AG20443 (cell line): ENCODE measurements around the gene PIH1D1.
"Not testable (repeated sequence)": the region's sequence is repeated elsewhere in the genome, so short reads cannot be mapped to it uniquely, and the experiment has no call there.

Source experiments
- DNase-seq: peaks from one replicate; pipeline ENCODE4 v3.0.0; 2012; ENCODE audit warnings: low spot score, mixed read lengths

Gene PIH1D1

DNA sequence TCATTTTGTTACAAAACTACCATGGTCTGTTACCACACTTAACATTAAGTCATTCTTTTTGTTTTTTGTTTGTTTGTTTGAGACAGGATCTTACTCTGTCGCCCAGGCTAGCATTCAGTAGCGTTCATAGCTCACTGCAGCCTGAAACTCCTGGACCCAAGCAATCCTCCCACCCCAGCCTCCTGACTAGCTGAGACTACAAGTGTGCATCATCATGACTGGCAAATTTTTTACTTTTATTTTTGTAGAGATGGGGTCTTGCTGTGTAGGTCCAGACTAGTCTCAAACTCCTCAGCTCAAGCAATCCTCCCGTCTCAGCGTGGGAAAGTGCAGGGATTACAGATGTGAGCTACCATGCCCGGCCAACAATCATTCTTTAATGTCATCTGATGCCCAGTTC is 4.7 kb upstream of the PIH1D1 start:
- no peak for DNase-seq

DNA sequence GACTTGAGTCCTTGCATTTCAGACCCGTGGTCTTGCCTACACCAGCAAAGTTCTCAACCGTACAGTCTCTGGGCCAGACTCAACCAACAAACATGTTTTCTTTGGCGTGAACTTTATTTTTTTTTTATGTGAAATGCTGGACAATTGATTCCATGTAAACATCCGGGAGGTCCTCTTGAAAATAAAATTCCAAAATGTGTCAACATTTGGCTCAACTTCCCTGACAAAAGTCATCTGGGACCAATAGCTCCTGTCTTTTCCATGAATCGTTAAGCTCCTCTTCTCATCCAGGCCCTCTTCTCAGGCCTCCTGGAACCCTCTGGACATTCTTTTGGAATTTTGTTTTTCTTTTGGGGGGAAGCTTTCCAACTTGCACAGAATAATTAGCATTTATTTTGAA is 4.2 kb upstream of the PIH1D1 start:
- no peak for DNase-seq

DNA sequence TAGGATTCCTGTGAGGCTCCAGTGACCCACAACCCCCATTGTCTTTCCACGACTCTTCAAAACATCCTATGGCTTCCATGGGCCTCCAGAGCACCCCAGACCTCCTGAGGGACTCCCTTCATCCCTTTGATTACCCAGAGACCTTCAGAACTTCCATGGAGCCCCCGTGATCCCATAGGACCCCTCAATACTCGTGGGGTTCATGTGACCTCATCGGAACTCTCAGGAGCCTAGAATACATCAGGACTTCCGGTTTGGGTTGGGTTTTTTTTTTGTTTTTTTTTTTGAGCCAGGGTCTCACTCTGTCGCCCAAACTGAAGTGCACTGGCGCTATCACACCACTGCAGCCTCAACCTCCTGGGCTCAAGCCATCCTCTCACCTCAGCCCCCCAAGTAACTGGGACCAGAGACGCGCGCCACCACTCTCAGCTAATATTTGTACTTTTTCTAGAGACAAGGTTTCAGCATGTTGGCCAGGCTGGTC is 2.2 kb upstream of the PIH1D1 start:
- no peak for DNase-seq

DNA sequence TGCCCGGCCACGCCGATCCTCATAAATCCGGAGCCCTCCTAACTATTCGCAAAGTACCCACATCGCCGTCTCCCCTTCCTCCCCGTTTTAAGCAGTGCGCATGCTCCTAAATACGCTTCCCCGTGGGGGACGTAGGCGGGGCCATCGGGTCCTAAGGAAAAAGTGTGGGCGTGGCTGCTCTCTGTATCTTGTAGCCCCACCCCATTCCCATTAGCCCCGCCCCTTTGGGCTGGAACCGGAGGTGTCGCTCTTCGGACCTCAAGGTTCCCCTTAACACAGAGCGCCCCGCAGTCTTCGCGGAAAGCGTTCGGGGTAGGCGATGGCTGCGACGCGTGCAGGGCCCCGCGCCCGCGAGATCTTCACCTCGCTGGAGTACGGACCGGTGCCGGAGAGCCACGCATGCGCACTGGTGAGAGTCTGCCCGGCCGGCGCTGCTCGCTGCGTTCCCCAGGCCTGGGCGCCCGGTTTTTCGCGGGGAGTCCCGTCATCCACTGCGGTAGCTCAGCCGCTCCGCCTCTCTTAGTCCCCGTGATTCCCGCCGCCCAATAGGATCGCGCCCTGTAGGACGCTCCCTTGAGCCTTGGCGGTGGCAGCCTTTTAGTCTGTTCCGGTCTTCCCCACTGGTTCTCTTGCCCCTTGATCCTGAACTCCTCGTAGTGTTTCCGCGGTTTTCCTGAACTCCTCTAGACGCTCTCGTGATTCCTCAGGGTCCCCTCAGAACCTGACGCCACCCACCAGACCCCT is 1.6 kb upstream of the PIH1D1 start, which contains the start of gene ALDH16A1:
ALDH16A1 (plus strand) TSS at position 213 of the 744 bp plus-strand sequence; CDS start at position 320, 107 bp downstream.
- peak; percentile 97 for DNase-seq

DNA sequence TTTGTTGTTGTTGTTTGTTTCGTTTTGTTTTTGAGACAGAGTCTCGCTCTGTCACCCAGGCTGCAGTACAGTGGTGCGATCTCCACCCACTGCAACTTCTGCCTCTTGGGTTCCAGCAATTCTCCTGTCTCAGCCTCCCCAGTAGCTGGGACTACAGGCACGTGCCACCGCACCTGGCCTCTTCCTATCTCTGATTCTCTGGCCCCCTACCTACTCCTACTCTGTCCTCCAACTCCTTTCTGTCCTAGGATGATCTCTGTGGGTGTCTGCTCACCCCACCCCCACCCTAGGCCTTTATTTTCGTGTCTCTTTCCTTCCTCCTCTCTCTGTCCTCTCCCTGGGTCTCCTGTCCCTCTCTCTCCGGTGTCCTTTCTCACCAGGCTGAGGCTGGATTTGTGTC is 1.2 kb downstream of the PIH1D1 start:
- DNase-seq = no peak

DNA sequence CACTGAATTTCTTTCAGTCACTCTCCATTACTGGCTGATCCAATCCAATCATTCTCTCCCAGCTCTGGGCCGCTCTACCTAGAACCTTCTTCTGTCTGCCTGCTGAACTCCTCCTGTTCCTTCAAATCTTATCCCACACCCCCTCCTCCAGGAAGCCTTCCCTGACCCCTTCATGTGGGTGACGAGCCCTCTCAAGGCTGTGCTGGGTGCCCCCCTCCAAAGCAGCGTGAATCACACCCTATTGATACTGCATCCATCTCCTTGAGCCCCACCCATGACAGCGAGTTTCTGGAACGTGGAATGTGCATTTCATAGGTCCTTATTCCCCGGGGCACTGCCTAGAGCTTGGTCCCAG is 3.2 kb downstream of the PIH1D1 start:
- no peak for DNase-seq

DNA sequence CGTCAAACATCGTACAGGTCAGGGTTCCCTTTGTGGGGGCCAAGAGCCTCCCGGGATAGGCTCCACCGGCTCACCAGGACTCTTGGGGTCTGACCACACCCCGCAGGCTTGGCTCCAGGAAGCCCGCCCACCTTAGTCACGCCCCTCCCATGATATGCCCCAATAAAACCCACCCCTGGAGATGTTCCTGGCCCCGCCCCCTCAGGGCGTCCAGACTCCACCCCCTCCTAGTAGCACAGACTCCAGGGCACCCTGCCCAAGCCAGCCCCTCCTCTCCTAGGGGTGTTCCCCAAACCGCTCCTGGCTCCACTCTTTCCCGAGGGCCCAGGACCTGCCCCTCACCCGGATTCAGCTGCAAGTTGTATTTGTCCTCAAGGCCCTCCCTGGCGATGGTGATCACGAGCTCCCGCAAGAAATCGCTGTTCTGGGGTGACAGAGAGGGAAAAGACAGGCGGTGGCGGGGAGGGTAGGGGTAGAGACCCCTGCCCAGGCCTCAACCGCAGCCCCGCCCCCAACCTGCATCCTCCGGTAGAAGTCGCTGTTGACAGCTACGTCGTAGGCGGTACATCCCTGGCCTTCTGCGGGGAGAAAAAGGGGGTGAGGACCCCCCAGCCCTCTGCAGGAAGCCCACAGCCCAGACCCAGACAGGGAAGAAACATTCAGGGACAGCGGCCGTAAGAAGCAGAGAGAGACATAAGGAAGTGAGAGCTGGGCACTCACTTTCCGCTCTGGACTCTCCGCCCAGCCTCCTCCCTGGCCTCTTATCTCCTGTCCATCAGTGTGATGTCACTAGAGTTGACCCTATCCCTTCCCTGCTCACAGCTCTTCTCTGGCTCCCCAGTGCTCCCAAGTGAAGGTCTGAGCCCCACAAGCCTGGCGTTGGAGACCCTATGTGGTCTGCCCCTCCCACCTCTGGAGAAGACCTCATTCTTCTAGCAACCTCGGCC is 3.9 kb downstream of the PIH1D1 start:
- no peak for DNase-seq

DNA sequence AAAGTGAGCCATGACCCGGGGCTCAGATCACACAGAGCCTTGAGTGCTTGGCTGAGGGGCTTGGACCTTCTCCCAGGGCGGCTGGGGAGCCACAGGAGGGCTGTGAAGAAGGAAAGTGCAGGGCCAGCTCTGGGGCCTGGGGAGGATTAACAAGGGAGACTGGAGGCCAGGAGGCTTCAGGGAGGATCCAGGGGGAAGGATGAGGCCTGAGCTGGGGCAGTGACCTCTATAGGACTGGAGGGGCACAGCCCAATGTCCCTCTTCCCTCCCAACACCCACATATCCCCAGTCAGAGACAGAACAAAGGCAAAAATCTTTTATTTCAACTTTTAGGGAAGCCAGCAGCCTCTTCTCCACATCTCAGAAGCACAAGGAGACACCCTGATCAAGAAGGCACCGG is 5.6 kb downstream of the PIH1D1 start:
- DNase-seq = no peak

DNA sequence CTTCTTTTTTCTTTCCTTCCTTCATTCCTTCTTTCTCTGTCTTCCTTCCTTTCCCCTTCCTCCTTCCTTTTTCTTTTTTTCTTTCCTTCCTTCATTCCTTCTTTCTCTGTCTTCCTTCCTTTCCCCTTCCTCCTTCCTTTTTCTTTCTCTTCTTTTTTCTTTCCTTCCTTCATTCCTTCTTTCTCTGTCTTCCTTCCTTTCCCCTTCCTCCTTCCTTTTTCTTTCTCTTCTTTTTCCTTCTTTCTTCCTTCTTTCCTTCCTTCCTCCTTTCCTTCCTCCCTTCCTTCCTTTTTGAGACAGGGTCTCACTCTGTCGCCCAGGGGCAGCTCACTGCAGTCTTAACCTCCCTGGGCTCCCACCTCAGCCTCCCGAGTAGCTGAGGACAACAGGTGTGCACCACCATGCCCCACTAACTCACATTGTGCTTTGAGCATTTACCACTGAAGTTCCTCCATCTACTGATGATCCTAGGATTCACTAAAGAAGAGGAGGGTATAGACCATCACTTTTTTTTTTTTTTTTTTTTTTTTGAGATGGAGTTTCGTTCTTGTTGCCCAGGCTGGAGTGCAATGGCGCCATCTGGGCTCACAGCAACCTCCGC is 7.4 kb downstream of the PIH1D1 start:
- DNase-seq = not testable (repeated sequence)

DNA sequence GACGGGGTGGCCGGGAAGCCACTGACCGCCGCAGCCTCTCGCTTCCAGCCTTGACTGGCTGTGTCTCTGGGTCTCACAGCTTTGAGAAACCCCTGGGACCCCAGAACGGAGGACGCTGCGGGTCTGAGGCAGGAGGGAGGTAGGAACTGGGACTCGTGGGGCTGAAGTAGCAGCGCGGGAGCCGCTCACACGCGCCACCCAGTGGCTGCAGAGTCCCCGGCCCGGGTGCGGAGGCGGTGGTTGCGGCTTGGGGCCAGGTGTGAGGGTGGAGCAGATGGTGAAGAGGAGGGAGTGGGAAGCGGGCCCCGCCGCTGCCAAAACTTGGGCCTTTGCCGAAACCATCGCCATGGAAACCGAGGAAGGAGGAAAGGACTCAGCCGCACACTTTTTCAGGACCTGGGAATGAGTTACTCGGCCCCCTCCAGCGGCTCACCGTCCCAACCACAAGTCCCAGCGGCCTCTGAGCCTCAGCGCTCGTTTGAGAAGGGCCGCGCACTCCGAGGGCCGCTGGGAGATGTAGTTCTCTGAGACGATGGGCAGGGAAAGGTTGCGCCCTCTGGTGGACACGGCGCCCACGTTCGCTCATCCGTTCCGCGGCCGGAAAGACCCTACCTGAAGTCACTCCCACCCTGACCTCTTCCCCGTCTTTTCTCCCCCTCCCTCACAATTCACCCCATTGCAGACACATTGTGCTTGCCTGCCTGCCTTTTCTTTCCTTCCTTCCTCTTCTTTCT is 8.1 kb downstream of the PIH1D1 start:
- peak; percentile 91 for DNase-seq

DNA sequence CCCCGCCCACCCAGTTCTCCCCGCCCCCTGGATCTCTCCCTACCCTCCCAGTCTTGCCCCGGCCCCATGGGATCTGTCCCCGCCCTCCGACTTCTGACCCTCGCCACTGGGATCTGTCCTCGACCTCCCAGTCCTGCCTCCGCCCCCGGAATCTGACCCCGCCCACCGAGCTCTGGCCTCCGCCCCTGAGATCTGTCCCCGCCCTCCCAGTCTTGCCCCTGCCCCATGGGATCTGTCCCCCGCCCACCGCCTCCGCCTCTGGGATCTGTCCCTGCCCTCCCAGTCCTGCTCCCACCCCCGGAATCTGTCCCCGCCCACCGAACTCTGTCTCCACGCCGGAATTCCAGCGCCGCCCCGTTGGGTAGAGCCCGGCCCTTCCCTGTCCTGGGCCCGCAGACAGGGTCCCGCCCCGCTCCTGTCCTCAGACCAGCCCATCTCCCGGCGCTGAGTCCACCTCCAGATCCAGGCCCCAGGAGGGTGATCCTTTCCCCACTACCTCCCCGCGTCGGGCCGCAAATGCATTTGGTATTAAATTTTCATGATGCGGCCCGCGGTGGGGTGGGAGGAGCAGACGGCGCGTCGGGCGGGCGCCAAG is 8.7 kb downstream of the PIH1D1 start:
- peak; percentile 95 for DNase-seq

DNA sequence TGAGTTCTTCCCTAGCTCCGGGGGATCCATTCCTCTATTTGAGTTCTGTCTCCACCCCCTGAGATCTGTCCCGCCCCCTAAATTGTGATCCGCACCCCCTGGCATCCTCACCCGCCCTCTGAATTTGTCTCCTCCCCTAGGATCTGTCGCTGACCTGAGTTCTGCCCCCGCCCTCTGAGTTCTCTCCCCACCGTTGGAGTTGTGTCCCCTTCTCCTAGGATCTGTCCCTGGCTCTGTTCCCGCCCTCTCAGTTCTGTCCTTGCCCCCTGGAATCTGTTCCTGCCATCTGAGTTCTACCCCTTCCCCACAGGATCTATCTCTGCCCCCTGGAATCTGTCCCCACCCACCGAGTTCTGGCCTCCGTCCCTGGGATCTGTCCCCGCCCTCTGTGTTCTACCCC is 9.3 kb downstream of the PIH1D1 start:
- peak; percentile 63 for DNase-seq

DNA sequence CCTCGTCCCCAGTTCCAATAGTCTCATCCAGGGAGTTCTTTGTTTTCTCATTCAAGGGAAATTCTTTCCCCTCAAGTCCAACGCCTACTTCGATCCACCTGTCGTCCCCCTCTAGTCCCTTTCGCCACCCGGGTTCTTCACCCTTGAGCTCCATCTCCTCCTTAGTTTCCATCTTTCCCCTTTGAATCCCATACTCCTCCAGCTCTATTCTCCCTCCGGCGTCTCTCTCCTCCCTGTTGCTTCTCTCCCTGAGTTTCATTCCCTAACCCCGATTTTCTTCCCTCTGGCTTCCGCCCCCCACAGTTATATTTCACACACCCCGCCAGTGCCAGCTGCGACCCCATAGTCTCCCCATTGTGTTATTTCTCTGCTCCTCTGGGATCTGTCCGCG is 9.7 kb downstream of the PIH1D1 start:
- DNase-seq = no peak

DNA sequence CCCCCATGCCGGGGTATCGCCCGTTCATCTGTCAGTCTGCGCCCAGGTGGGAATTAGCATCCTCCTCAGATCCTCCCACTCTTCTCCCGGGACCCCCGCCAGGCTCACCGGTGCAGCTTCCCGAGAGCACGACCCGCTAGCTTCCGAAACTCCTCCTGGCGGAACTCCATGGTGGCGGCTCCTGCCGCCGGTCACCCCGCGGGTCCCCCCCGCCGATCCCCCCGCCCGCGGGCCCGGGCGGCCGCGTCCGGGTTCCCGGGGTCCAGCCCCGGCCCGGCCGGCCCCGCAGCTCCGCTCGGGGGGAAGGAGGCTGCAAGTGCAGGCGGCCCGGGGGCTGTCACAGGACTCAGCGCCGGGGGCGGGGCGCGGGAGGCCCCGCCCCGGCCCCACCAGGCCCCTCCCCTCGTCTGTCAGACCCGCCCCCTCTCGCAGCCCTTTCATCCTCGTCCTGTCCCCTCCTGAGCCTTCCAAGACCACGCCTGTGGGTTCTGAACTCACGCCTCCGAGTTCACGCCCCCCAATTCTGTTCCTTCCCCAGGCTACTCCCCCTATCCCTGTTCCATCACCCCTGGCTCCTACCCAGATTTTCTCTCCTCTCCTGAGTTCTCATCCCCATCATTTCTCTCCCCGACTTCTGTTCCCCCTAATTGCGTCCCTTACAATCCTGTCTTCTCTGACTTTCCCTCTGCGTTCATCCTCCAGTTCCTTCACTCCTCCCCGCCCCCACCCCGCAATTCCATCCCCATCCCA is 10.2 kb downstream of the PIH1D1 start, which contains the start of gene SLC17A7:
SLC17A7 (minus strand) TSS at position 318 of the 750 bp plus-strand sequence; CDS start at position 170, 148 bp downstream.
- peak; percentile 72 for DNase-seq

DNA sequence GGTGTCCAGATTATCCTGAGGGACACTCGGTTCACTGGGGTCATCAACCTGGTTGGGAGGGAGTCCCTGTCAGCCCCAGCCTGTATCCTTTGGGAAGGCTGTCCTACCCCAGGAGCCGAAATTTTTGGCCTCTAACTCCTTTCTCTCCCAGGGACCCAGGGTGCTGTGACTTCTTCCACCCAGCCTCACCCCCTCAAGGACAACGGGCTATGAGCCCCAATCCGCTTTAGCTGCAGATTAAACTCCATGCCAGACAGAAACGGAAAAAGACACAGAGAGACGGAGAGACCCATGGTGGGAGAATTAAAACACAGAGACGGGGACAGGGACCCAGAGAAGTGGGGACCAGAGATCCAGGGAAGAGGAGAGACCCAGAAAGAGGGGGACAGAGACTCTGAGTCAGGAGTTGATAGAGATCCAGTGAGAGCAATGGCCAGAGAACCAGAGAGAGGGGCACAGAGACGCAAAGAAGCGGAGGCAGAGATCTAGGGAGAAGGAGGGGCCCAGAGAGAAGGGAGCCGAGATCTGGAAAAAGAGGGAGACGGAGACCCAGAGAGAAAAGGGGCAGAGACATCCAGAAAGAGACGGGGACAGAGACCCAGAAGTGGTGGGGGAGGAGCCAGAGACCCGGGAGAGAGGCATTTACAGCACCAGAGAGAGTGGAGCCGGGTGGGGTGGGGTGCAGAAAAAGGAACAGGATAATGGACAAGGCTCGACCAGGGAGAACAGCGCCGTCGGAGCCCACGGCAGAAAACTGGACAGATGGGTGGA is 11.0 kb downstream of the PIH1D1 start:
- no peak for DNase-seq

DNA sequence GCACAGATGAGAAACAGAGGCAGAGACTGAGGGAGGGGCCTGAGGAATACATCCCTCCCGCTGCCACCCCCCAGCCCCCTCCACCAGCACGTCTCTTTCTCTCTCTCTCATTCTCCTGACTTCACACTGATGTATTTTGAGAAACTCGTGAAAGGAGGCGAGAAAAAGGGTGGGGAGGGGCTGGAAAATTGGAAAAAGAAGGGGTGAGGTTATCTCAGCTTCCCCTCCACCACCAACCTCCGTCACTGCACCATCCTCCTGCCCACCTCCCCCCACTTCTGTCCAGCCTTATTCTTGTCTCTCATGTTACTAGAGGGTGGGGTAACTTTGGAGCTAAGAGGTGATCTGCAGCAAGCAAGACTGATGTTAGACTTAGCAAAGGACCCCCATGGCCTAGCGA is 11.8 kb downstream of the PIH1D1 start:
- no peak for DNase-seq

DNA sequence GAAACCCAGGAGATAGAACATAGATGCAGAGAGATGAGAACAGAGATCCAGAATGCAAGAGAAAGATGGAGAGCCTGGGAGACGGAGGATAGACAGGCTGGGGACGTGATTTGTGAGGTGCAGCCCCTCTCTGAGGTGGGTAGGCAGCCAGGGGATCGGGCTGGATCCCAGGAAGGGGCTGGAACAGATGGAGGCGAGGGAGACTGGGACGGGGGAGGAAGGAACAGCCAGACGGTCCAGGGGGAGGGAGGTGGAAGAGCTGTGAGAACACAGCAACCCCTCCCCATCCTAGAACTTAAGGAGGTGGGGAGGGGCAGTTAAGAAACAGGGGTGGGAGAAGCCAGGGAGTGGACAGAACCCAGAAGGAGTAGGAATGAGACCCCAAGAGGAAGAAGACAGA is 13.4 kb downstream of the PIH1D1 start:
- DNase-seq = no peak

DNA sequence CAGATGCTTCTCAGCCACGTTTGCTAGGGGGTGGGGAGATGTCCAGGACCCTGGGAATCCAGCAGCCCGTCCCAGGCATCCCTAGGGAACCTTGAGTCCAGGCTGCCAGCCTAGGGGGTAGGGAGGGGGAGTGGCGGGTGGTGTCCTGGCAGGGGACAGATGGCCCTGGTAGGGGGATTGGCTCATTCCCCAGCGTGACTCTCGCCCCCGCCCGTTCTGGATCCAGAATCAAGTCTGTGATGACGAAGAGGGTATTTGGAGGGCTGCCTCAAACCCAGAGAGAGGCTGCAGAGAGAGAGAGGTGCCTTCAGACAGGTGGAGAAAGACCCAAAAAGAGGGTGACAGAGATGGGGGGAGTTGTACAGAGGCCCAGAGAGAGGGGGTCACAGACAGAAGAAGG is 14.4 kb downstream of the PIH1D1 start:
- DNase-seq = no peak

DNA sequence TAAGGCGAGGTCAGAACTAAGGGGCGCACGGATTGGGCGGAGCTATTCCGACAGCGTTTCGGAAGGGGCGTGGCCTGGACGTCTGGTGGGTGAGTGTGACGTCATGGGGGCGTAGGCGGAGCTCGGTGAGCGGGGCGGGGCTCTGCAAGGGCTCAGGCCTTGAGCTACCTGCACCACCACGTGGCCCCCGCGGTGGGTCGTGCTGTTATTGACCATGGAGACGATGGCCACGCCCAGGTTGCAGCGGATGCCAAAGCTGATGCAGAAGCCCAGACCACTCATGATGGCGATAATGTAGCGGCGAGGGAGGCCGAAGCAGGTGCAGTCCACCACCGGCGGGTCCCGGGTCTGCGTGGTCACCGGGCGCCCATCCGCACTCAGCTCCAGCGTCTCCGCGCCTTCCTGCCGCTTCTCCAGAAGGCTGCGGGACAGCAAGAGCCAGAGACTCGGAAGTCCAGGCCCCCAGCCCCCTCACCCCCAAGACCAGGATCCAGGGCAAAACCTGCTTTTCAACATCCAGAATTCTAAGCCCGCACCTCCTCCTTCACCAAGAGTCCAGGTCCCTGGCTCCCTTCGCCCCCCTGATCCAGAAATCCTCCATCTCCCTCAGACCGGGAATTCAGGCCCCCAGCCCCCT is 15.1 kb downstream of the PIH1D1 start:
- DNase-seq = no peak
